HCT116 (cell line): ENCODE results near the gene SETDB1.

ENCODE experiments used
- EZH2 ChIP-seq: fragments of 200-600 bp; sonication (generic); IDR thresholded peaks from 2 replicates; pipeline ENCODE4 v1.6.1; 2017; ENCODE audit warnings: antibody characterized with exemption, mixed run types
- JUND ChIP-seq: IDR thresholded peaks from 2 replicates; pipeline ENCODE4 v1.6.1; 2012
- POLR2A ChIP-seq: IDR thresholded peaks from 2 replicates; pipeline ENCODE4 v1.7.0; 2011; ENCODE audit warnings: borderline replicate concordance; ENCODE audit not compliant: insufficient read depth, insufficient read length; ENCODE audit errors: extremely low read depth
- SP1 ChIP-seq: IDR thresholded peaks from 2 replicates; pipeline ENCODE4 v1.6.1; 2012; ENCODE audit warnings: low read depth
- SRF ChIP-seq: IDR thresholded peaks from 2 replicates; pipeline ENCODE4 v1.6.1; 2012; ENCODE audit warnings: low read depth
- YY1 ChIP-seq: IDR thresholded peaks from 2 replicates; pipeline ENCODE4 v1.6.1; 2011; ENCODE audit warnings: low read length, low read depth, moderate library complexity, mild to moderate bottlenecking; ENCODE audit not compliant: insufficient replicate concordance; ENCODE audit errors: extremely low read depth
- ZNF274 ChIP-seq: fragments of 200-500 bp; sonication (Bioruptor generic); IDR thresholded peaks from 2 replicates; pipeline ENCODE4 v1.6.1; 2014; ENCODE audit warnings: mild to moderate bottlenecking, low read depth, low read length, inconsistent platforms
- TF ChIP-seq, protein P1 (sequence below), 3 experiments: fragments of 200-600 bp in 1 of 3; sonication (generic) in 1 of 3; IDR thresholded peaks in 2 of 3; conservative IDR thresholded peaks in 1 of 3; 2 replicates each; pipeline ENCODE4 v1.5.1; 2012 to 2017; ENCODE audit warnings: low read depth in 2 of 3, low read length in 2 of 3, antibody characterized with exemption in 1 of 3, borderline replicate concordance in 1 of 3, control low read depth in 1 of 3, mild to moderate bottlenecking in 1 of 3, mixed read lengths in 1 of 3, mixed run types in 1 of 3, moderate library complexity in 1 of 3; ENCODE audit not compliant: insufficient read depth in 1 of 3
- TF ChIP-seq, protein P2 (sequence below): IDR thresholded peaks from 2 replicates; pipeline ENCODE4 v1.6.1; 2011; ENCODE audit warnings: mild to moderate bottlenecking, low read length, moderate library complexity; ENCODE audit not compliant: insufficient replicate concordance; ENCODE audit errors: extremely low read depth
- TF ChIP-seq, protein P3 (sequence below): IDR thresholded peaks from 2 replicates; pipeline ENCODE4 v1.6.1; 2012; ENCODE audit warnings: low read depth

DNA sequence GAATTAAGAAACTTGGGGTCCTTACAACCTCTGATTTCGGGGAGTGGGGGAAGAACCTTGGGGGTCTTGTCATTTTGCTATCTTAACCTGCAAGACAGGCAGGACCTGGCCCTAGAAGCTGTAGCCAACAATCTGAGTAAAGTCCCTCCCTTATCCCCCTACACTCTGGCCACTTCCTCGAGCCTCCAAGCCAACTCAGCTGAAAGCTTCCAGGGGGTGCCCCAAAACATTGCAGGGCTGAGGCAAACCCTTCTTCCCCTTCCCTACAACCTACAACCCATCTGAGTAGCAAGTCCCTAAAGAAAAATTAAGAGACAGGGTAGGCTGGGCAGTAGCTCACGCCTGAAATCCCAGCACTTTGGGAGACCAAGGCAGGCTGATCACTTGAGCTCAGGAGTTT lies 43.5 kb downstream of the SETDB1 start:
- no peak for TF ChIP-seq ZNF274
- TF ChIP-seq, protein P1, sequence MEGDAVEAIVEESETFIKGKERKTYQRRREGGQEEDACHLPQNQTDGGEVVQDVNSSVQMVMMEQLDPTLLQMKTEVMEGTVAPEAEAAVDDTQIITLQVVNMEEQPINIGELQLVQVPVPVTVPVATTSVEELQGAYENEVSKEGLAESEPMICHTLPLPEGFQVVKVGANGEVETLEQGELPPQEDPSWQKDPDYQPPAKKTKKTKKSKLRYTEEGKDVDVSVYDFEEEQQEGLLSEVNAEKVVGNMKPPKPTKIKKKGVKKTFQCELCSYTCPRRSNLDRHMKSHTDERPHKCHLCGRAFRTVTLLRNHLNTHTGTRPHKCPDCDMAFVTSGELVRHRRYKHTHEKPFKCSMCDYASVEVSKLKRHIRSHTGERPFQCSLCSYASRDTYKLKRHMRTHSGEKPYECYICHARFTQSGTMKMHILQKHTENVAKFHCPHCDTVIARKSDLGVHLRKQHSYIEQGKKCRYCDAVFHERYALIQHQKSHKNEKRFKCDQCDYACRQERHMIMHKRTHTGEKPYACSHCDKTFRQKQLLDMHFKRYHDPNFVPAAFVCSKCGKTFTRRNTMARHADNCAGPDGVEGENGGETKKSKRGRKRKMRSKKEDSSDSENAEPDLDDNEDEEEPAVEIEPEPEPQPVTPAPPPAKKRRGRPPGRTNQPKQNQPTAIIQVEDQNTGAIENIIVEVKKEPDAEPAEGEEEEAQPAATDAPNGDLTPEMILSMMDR (IDR thresholded peaks at IDR 0.05 in 2 of 3, conservative IDR thresholded peaks at IDR 0.05 in 1 of 3; ENCODE audit: borderline replicate concordance in 1 of 3, insufficient read depth in 1 of 3, low read depth in 2 of 3, low read length in 2 of 3), result no peak
- no peak for TF ChIP-seq JUND
- TF ChIP-seq, protein P2, sequence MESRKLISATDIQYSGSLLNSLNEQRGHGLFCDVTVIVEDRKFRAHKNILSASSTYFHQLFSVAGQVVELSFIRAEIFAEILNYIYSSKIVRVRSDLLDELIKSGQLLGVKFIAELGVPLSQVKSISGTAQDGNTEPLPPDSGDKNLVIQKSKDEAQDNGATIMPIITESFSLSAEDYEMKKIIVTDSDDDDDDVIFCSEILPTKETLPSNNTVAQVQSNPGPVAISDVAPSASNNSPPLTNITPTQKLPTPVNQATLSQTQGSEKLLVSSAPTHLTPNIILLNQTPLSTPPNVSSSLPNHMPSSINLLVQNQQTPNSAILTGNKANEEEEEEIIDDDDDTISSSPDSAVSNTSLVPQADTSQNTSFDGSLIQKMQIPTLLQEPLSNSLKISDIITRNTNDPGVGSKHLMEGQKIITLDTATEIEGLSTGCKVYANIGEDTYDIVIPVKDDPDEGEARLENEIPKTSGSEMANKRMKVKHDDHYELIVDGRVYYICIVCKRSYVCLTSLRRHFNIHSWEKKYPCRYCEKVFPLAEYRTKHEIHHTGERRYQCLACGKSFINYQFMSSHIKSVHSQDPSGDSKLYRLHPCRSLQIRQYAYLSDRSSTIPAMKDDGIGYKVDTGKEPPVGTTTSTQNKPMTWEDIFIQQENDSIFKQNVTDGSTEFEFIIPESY, result no peak
- TF ChIP-seq EZH2, result no peak
- TF ChIP-seq SP1, result no peak
- no peak for TF ChIP-seq POLR2A
- TF ChIP-seq YY1, result no peak
- TF ChIP-seq, protein P3, sequence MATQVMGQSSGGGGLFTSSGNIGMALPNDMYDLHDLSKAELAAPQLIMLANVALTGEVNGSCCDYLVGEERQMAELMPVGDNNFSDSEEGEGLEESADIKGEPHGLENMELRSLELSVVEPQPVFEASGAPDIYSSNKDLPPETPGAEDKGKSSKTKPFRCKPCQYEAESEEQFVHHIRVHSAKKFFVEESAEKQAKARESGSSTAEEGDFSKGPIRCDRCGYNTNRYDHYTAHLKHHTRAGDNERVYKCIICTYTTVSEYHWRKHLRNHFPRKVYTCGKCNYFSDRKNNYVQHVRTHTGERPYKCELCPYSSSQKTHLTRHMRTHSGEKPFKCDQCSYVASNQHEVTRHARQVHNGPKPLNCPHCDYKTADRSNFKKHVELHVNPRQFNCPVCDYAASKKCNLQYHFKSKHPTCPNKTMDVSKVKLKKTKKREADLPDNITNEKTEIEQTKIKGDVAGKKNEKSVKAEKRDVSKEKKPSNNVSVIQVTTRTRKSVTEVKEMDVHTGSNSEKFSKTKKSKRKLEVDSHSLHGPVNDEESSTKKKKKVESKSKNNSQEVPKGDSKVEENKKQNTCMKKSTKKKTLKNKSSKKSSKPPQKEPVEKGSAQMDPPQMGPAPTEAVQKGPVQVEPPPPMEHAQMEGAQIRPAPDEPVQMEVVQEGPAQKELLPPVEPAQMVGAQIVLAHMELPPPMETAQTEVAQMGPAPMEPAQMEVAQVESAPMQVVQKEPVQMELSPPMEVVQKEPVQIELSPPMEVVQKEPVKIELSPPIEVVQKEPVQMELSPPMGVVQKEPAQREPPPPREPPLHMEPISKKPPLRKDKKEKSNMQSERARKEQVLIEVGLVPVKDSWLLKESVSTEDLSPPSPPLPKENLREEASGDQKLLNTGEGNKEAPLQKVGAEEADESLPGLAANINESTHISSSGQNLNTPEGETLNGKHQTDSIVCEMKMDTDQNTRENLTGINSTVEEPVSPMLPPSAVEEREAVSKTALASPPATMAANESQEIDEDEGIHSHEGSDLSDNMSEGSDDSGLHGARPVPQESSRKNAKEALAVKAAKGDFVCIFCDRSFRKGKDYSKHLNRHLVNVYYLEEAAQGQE, result no peak
- no peak for TF ChIP-seq SRF
